ENCODE measurements around the gene DES. TPM values are rescaled to one million over a fixed set of nuclear protein-coding genes. Genes with fewer than 3 reads are reported as not detected.

DES gene
- total and polyA plus RNA-seq, 9 of the 15 experiments (the other 6 are each of a cell fraction or from before 2014, with no cell fraction given), result 2.5 to 58.9 (median 21.9) TPM

GRCh38 chr2:219452361-219453317 lies 34.5 kb downstream of the DES start:
- POLR2A ChIA-PET, result interaction anchor here (0.6 kb wide), 1 partner anchor 24 kb away, joined by 3 read pairs; no protein-coding TSS in a partner anchor
- TF ChIP-seq MYNN (IDR thresholded peaks at IDR 0.05), result no peak
- TF ChIP-seq MYNN (CRISPR knock-in tag; IDR thresholded peaks at IDR 0.05), result no peak
- no peak for TF ChIP-seq FOXK1 (CRISPR knock-in tag; IDR thresholded peaks at IDR 0.05; ENCODE audit: borderline replicate concordance)
- TF ChIP-seq ARHGAP35 (IDR thresholded peaks at IDR 0.05; ENCODE audit: partially characterized antibody), result no peak
- peak; percentile 33; the same call in 1 of the 2 replicates for TF ChIP-seq JUND (IDR thresholded peaks at IDR 0.05; ENCODE audit: borderline replicate concordance, low read depth, low read length)
- TF ChIP-seq JUND (tag; IDR thresholded peaks at IDR 0.05; ENCODE audit: borderline replicate concordance, low read depth, low read length), result peak; percentile 21; the same call in 1 of the 3 replicates
- 0 out of 2 replicates have a peak, but pooled peaks have one; percentile 17 for TF ChIP-seq VEZF1 (CRISPR knock-in tag; IDR thresholded peaks at IDR 0.05)
- no peak for TF ChIP-seq ZBTB33 (CRISPR knock-in tag; IDR thresholded peaks at IDR 0.05)
- TF ChIP-seq SMARCA5 (IDR thresholded peaks at IDR 0.05), result no peak
- peak; percentile 48; the same call in 1 of the 2 replicates for TF ChIP-seq NFE2 (IDR thresholded peaks at IDR 0.05; ENCODE audit: low read depth)
- no peak for TF ChIP-seq ETV5 (CRISPR knock-in tag; IDR thresholded peaks at IDR 0.05; ENCODE audit: low read depth)
- TF ChIP-seq ZNF408 (CRISPR knock-in tag; IDR thresholded peaks at IDR 0.05; ENCODE audit: low read depth), result no peak
- TF ChIP-seq HES1 (IDR thresholded peaks at IDR 0.05; ENCODE audit: low read depth), result no peak
- no peak for TF ChIP-seq MEF2A (IDR thresholded peaks at IDR 0.05; ENCODE audit: control insufficient read depth, low read depth, low read length)
- no peak for TF ChIP-seq SAP30 (IDR thresholded peaks at IDR 0.05; ENCODE audit: borderline replicate concordance, insufficient read depth, low read depth, low read length, poor library complexity, severe bottlenecking)

More at GRCh38 chr2:219452361-219453317, 34.5 kb downstream of the DES start:
- Histone ChIP-seq H3K4me2 (ENCODE audit: insufficient read depth, low read length) (peak overlapping the region; percentile 35; the same call in 1 of the 2 replicates), H3K9ac (ENCODE audit: insufficient read depth in 1 of 2, low read depth in 2 of 2, low read length in 2 of 2) (0 out of 4 replicates have a peak overlapping the region, but pooled peaks of 1 of the 2 experiments have one; percentile 17), H4K20me1 (replicated peaks; ENCODE audit: control insufficient read depth, insufficient read depth, low read length) (no peaks in the 10 kb centered on the region), H3K4me3 (no peak overlapping the region), H3K9me3 (replicated peaks; ENCODE audit: control insufficient read depth, insufficient read depth, low read depth, low read length) (no peaks in the 10 kb centered on the region), H3K79me2 (ENCODE audit: control insufficient read depth, insufficient read depth, low read length) (no peaks in the 10 kb centered on the region), H3K27me3 (ENCODE audit: control insufficient read depth in 2 of 2, insufficient read depth in 2 of 2, low read length in 2 of 2) (no peaks in the 10 kb centered on the region), H3K4me1 (replicated peaks in 1 of 2; ENCODE audit: control insufficient read depth in 2 of 2, insufficient read depth in 2 of 2, low read length in 2 of 2) (peaks cover 12 to 17% of the 10 kb centered on the region in 2 experiments; a peak in 4 of 5 replicates), H3K9me1 (ENCODE audit: control insufficient read depth, insufficient read depth, low read length) (no peaks in the 10 kb centered on the region), H3K27ac (ENCODE audit: extremely low read depth, low read depth, low read length) (no peak overlapping the region), H2AFZ (ENCODE audit: low read depth, low read length) (peak overlapping the region; percentile 70), H3K36me3 (ENCODE audit: control insufficient read depth, insufficient read depth, low read length) (no peaks in the 10 kb centered on the region)
- peak; percentile 71 for ATAC-seq
- 26% methylated on average over 9 of the region's 23 CpGs for WGBS (ENCODE audit: insufficient coverage, low coverage, missing lambda C conversion rate)
- intact Hi-C loops (cut with micrococcal nuclease) (no loop called here), in situ Hi-C loops (cut with MboI) (no loop called here)
- CTCF ChIA-PET (ENCODE audit: low intra/inter-chr PET ratio), result no interaction called here
- BruUV-seq (replicated peaks), result no TSS peak
- no peak for FAIRE-seq
- DNase-seq (ENCODE audit: extremely low read depth in 1 of 4, low spot score in 3 of 4), result peak; percentile 33 to 47 (median 36)

Data from K562 (cell line).